ENCODE data around the gene KCNIP4. TPM values are rescaled to one million over a fixed set of nuclear protein-coding genes. Genes with fewer than 3 reads are reported as not detected.

The KCNIP4 gene
- total and polyA plus RNA-seq, 2 donors from 2014 or later, result 9.8 to 43.9 TPM

DNA sequence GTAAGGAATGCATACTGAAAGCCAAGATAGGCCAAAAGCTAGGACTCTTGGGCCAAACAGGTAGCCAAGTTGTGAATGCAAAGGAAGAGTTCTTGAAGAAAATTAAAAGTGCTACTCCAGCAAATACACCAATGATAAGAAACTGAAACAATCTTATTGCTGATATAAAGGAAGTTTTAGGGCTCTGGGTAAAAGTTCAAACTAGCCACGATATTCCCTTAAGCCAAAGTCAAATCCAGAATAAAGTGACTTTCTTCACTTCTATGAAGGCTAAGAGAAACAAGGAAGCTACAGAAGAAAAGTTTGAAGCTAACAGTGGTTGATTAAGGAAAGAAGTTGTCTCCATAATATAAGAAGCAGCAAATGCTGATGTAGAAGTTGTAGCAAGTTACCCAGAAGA is 850.7 kb downstream of the KCNIP4 start:
- H3K9ac ChIP-seq (ENCODE audit: low read length in 3 of 3), result no peak overlapping the region
- no peaks in the 10 kb centered on the region for H3K36me3 ChIP-seq (ENCODE audit: control insufficient read depth in 2 of 3, insufficient read depth in 3 of 3, low read length in 3 of 3)
- H3K9me3 ChIP-seq (ENCODE audit: control insufficient read depth in 2 of 3, insufficient read depth in 1 of 3, low read length in 3 of 3), result no peaks in the 10 kb centered on the region
- intact Hi-C loops (cut with DNase I), result no loop called here
- DNase-seq, result no peak
- no peak overlapping the region for H3K27ac ChIP-seq (ENCODE audit: low read depth in 2 of 2, low read length in 2 of 2)
- no peaks in the 10 kb centered on the region for H3K4me1 ChIP-seq (ENCODE audit: control insufficient read depth in 2 of 3, insufficient read depth in 2 of 3, low read depth in 1 of 3, low read length in 3 of 3)
- no peak for FAIRE-seq
- TF ChIP-seq, protein P1, sequence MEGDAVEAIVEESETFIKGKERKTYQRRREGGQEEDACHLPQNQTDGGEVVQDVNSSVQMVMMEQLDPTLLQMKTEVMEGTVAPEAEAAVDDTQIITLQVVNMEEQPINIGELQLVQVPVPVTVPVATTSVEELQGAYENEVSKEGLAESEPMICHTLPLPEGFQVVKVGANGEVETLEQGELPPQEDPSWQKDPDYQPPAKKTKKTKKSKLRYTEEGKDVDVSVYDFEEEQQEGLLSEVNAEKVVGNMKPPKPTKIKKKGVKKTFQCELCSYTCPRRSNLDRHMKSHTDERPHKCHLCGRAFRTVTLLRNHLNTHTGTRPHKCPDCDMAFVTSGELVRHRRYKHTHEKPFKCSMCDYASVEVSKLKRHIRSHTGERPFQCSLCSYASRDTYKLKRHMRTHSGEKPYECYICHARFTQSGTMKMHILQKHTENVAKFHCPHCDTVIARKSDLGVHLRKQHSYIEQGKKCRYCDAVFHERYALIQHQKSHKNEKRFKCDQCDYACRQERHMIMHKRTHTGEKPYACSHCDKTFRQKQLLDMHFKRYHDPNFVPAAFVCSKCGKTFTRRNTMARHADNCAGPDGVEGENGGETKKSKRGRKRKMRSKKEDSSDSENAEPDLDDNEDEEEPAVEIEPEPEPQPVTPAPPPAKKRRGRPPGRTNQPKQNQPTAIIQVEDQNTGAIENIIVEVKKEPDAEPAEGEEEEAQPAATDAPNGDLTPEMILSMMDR (IDR thresholded peaks at IDR 0.05; ENCODE audit: borderline replicate concordance, extremely low read depth, insufficient read depth), result no peak
- H3K4me3 ChIP-seq (ENCODE audit: low read length in 3 of 3), result no peak overlapping the region
- H3K27me3 ChIP-seq (ENCODE audit: control insufficient read depth, insufficient read depth, low read length), result no peaks in the 10 kb centered on the region

GRCh38 chr4:21097026-21097425 is 851.5 kb downstream of the KCNIP4 start:
- FAIRE-seq (no peak), DNase-seq (no peak)
- intact Hi-C loops (cut with DNase I), result no loop called here
- no peak overlapping the region for H3K4me3 ChIP-seq (ENCODE audit: low read length in 3 of 3)
- H3K9ac ChIP-seq (ENCODE audit: low read length in 3 of 3), result no peak overlapping the region
- no peaks in the 10 kb centered on the region for H3K36me3 ChIP-seq (ENCODE audit: control insufficient read depth in 2 of 3, insufficient read depth in 3 of 3, low read length in 3 of 3)
- no peaks in the 10 kb centered on the region for H3K27me3 ChIP-seq (ENCODE audit: control insufficient read depth, insufficient read depth, low read length)
- H3K27ac ChIP-seq (ENCODE audit: low read depth in 2 of 2, low read length in 2 of 2), result no peak overlapping the region
- H3K4me1 ChIP-seq (ENCODE audit: control insufficient read depth in 2 of 3, insufficient read depth in 2 of 3, low read depth in 1 of 3, low read length in 3 of 3), result no peaks in the 10 kb centered on the region
- TF ChIP-seq, protein P1 (IDR thresholded peaks at IDR 0.05; ENCODE audit: borderline replicate concordance, extremely low read depth, insufficient read depth), result no peak
- H3K9me3 ChIP-seq (ENCODE audit: control insufficient read depth in 2 of 3, insufficient read depth in 1 of 3, low read length in 3 of 3), result no peaks in the 10 kb centered on the region

DNA sequence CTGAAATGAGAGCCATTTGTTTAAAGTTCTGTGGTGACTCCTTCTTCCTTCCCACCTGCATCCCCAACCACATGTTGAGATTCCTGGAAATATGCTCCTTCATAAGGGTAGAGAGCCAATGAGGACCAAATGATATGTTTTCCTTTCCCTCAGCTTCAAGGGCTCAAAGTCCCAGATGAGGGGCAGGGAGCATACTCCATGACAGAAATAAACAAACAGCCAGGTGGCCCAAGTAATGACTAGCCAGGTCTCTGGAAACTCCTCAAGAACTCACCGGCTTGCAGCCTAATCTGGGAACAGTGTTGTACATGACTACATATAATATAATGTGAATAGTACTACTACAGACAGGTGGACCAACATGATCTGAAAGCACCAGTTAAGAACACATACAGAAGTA is 856.0 kb downstream of the KCNIP4 start:
- no peaks in the 10 kb centered on the region for H3K36me3 ChIP-seq (ENCODE audit: control insufficient read depth in 2 of 3, insufficient read depth in 3 of 3, low read length in 3 of 3)
- H3K9ac ChIP-seq (ENCODE audit: low read length in 3 of 3), result no peak overlapping the region
- TF ChIP-seq, protein P1 (IDR thresholded peaks at IDR 0.05; ENCODE audit: borderline replicate concordance, extremely low read depth, insufficient read depth), result no peak
- intact Hi-C loops (cut with DNase I), result no loop called here
- H3K27me3 ChIP-seq (ENCODE audit: control insufficient read depth, insufficient read depth, low read length), result no peaks in the 10 kb centered on the region
- no peaks in the 10 kb centered on the region for H3K4me1 ChIP-seq (ENCODE audit: control insufficient read depth in 2 of 3, insufficient read depth in 2 of 3, low read depth in 1 of 3, low read length in 3 of 3)
- H3K27ac ChIP-seq (ENCODE audit: low read depth in 2 of 2, low read length in 2 of 2), result no peak overlapping the region
- DNase-seq (peak in 1 of 5 donors; percentile 11), FAIRE-seq (no peak)
- no peaks in the 10 kb centered on the region for H3K9me3 ChIP-seq (ENCODE audit: control insufficient read depth in 2 of 3, insufficient read depth in 1 of 3, low read length in 3 of 3)
- H3K4me3 ChIP-seq (ENCODE audit: low read length in 3 of 3), result no peak overlapping the region

DNA sequence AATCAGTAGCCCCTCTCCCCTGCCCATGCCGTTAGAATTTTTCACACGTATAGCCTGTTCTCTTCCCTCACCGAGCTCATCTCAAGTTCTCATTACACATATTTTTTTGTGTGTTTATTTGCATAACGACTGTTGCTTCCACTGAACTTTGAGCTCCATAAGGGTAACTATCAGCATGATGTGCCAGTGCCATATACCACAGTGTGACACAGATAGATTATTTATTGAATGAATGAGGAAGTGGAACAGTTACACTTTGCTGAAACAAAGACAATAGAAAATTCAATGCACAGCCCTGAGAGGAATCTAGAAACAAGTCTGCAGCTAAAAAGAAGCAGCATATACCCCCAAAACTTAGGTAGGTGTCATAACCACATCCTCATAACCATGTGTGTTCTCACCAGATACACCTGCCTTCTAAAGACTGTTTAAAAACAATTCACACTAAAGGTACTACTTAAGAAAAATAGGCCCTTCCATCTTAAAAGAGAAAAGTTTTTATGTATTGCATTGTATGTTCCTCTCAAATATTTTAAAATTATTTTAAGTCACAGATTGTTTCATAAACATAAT is 858.4 kb downstream of the KCNIP4 start:
- FAIRE-seq (no peak), DNase-seq (no peak)
- TF ChIP-seq, protein P1 (IDR thresholded peaks at IDR 0.05; ENCODE audit: borderline replicate concordance, extremely low read depth, insufficient read depth), result no peak
- H3K27me3 ChIP-seq (ENCODE audit: control insufficient read depth, insufficient read depth, low read length), result no peaks in the 10 kb centered on the region
- intact Hi-C loops (cut with DNase I), result no loop called here
- H3K9ac ChIP-seq (ENCODE audit: low read length in 3 of 3), result no peak overlapping the region
- no peak overlapping the region for H3K27ac ChIP-seq (ENCODE audit: low read depth in 2 of 2, low read length in 2 of 2)
- no peak overlapping the region for H3K4me3 ChIP-seq (ENCODE audit: low read length in 3 of 3)
- H3K4me1 ChIP-seq (ENCODE audit: control insufficient read depth in 2 of 3, insufficient read depth in 2 of 3, low read depth in 1 of 3, low read length in 3 of 3), result no peaks in the 10 kb centered on the region
- no peaks in the 10 kb centered on the region for H3K9me3 ChIP-seq (ENCODE audit: control insufficient read depth in 2 of 3, insufficient read depth in 1 of 3, low read length in 3 of 3)
- no peaks in the 10 kb centered on the region for H3K36me3 ChIP-seq (ENCODE audit: control insufficient read depth in 2 of 3, insufficient read depth in 3 of 3, low read length in 3 of 3)

Measured in kidney (tissue), 14 donors.